HepG2 (cell line): ENCODE data around the gene MYO10. TPM values are rescaled to one million over a fixed set of nuclear protein-coding genes. Genes with fewer than 3 reads are reported as not detected.

Experiments
- DZIP1 ChIP-seq: sonication (generic); formaldehyde crosslinking; IDR thresholded peaks from 2 replicates; pipeline ENCODE4 v1.5.0; 2020; ENCODE audit warnings: mild to moderate bottlenecking, missing genetic modification reagents
- MAF1 ChIP-seq: sonication (generic); formaldehyde crosslinking; IDR thresholded peaks from 2 replicates; pipeline ENCODE4 v1.5.0; 2020; ENCODE audit warnings: missing genetic modification reagents, borderline replicate concordance
- MED13 ChIP-seq: sonication (generic); formaldehyde crosslinking; IDR thresholded peaks from 2 replicates; pipeline ENCODE4 v1.5.0; 2020; ENCODE audit warnings: missing genetic modification reagents
- NFRKB ChIP-seq: fragments of 450-650 bp; IDR thresholded peaks from 2 replicates; pipeline ENCODE4 v1.6.1; 2017
- PBX3 ChIP-seq: sonication (generic); formaldehyde crosslinking; IDR thresholded peaks from 2 replicates; pipeline ENCODE4 v1.8.1; 2023; ENCODE audit warnings: missing genetic modification reagents, inconsistent platforms, borderline replicate concordance
- PCBP2 ChIP-seq: fragments of 200-400 bp; formaldehyde crosslinking; optimal IDR thresholded peaks from 2 replicates; pipeline ENCODE3; 2018; ENCODE audit warnings: low read length, low read depth; ENCODE audit not compliant: poor library complexity, severe bottlenecking
- RFX3 ChIP-seq: IDR thresholded peaks from 2 replicates; pipeline ENCODE4 v1.6.1; 2016; ENCODE audit warnings: missing biosample characterization, missing genetic modification reagents
- TEF ChIP-seq: sonication (generic); formaldehyde crosslinking; IDR thresholded peaks from 2 replicates; pipeline ENCODE4 v1.5.0; 2020; ENCODE audit warnings: missing genetic modification reagents
- THAP11 ChIP-seq: IDR thresholded peaks from 2 replicates; pipeline ENCODE4 v1.6.1; 2016; ENCODE audit warnings: missing biosample characterization, missing genetic modification reagents
- ZC3H13 ChIP-seq: sonication (generic); formaldehyde crosslinking; IDR thresholded peaks from 2 replicates; pipeline ENCODE4 v1.8.1; 2023; ENCODE audit warnings: mild to moderate bottlenecking, missing genetic modification reagents, moderate library complexity
- ZNF264 ChIP-seq: sonication (generic); formaldehyde crosslinking; IDR thresholded peaks from 2 replicates; pipeline ENCODE4 v1.4.0; 2020; ENCODE audit warnings: missing genetic modification reagents
- ZNF282 ChIP-seq: fragments of 450-650 bp; IDR thresholded peaks from 2 replicates; pipeline ENCODE4 v1.6.1; 2018; ENCODE audit not compliant: partially characterized antibody
- ZNF343 ChIP-seq: sonication (generic); formaldehyde crosslinking; IDR thresholded peaks from 2 replicates; pipeline ENCODE4 v1.4.0; 2020; ENCODE audit warnings: mild to moderate bottlenecking, missing genetic modification reagents
- ZNF44 ChIP-seq: sonication (generic); formaldehyde crosslinking; IDR thresholded peaks from 2 replicates; pipeline ENCODE4 v1.5.1; 2020; ENCODE audit warnings: mild to moderate bottlenecking, missing genetic modification reagents
- ZNF512 ChIP-seq: sonication (generic); formaldehyde crosslinking; IDR thresholded peaks from 2 replicates; pipeline ENCODE4 v1.4.0; 2020; ENCODE audit warnings: mild to moderate bottlenecking, missing genetic modification reagents
- ZNF567 ChIP-seq: sonication (generic); formaldehyde crosslinking; IDR thresholded peaks from 2 replicates; pipeline ENCODE4 v1.8.1; 2023; ENCODE audit warnings: mild to moderate bottlenecking, missing genetic modification reagents, borderline replicate concordance
- ZNF687 ChIP-seq: sonication (generic); formaldehyde crosslinking; IDR thresholded peaks from 2 replicates; pipeline ENCODE4 v1.5.1; 2020; ENCODE audit warnings: mild to moderate bottlenecking, missing genetic modification reagents, moderate library complexity
- ZNF720 ChIP-seq: sonication (generic); formaldehyde crosslinking; IDR thresholded peaks from 2 replicates; pipeline ENCODE4 v1.4.0; 2020; ENCODE audit warnings: missing genetic modification reagents
- polyA plus RNA-seq, 8 experiments: library from polyadenylated mRNA; depleted of rRNA in 3 of 8; stranded (reverse) in 7 of 8; unstranded in 1 of 8; fragments of >200 nt; fragmentation: Illumina TruSeq in 4 of 8; extraction: Trizol in 4 of 8; gene quantifications; 2 replicates each; pipeline versions ENCODE4 v1.2.1 to v1.2.3, GENCODE V29; 2011 to 2016; ENCODE audit warnings: low read depth in 4 of 8, missing spikeins in 1 of 8, mixed read lengths in 1 of 8; ENCODE audit not compliant: insufficient read depth in 1 of 8
- total RNA-seq, 5 experiments: library from RNA; depleted of rRNA; stranded (reverse); fragments of >200 nt; fragmentation: Illumina TruSeq; extraction: Trizol; gene quantifications; 2 replicates each; pipeline ENCODE4 v1.2.3, GENCODE V29; 2016; ENCODE audit warnings: low read depth in 1 of 5

The MYO10 gene
- total and polyA plus RNA-seq, 2 of the 13 experiments (the other 11 are each of a cell fraction or from before 2014, with no cell fraction given), result 4.5 to 14.0 TPM

- no peak for TF ChIP-seq MAF1 (CRISPR knock-in tag)
- TF ChIP-seq ZNF264, result no peak
- no peak for TF ChIP-seq PCBP2
- no peak for TF ChIP-seq ZNF343 (CRISPR knock-in tag)
- no peak for TF ChIP-seq ZNF567
- TF ChIP-seq ZNF44 (CRISPR knock-in tag), result no peak
- TF ChIP-seq ZNF720, result no peak
- TF ChIP-seq PBX3 (CRISPR knock-in tag), result no peak
- no peak for TF ChIP-seq ZNF687 (CRISPR knock-in tag)
- no peak for TF ChIP-seq RFX3 (CRISPR knock-in tag)
- TF ChIP-seq ZNF512 (CRISPR knock-in tag), result no peak
- no peak for TF ChIP-seq ZNF282
- TF ChIP-seq TEF (CRISPR knock-in tag), result no peak
- TF ChIP-seq THAP11 (CRISPR knock-in tag), result no peak
- TF ChIP-seq ZC3H13 (CRISPR knock-in tag), result no peak
- TF ChIP-seq MED13 (CRISPR knock-in tag), result no peak
- no peak for TF ChIP-seq NFRKB
- no peak for TF ChIP-seq DZIP1
These were observed 214.7 kb downstream of the MYO10 start (continued) for GRCh38 chr5:16721151-16722096.
